ENCODE results near the gene GGA1. TPM values are rescaled to one million over a fixed set of nuclear protein-coding genes. Genes with fewer than 3 reads are reported as not detected.

GGA1 gene
- total and polyA plus RNA-seq, 2 of the 4 experiments (the other 2 are of a cell fraction) = 17.2 to 48.5 TPM

DNA sequence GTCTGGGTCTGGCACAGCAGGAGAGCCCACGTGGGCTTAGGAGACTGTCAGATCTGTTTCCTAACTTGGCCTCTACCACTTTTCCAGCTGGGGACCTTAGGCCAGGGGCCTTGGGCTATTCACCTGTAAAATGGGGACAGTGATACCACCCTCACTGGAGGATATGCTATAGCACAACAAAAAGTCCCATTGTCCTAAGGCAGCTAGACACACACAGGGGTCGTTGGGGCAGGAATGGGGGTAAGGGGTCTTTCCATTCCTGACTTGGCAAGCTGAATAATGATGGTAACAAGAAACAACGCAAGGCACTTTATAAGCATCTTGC lies 28.3 kb downstream of the GGA1 start:
- Histone ChIP-seq H3K18ac (ENCODE audit: low read depth, low read length) (no peak overlapping the region), H2BK20ac (ENCODE audit: low read depth, low read length) (0 out of 2 replicates have a peak overlapping the region, but pooled peaks have one; percentile 16), H2BK15ac (ENCODE audit: low read depth, low read length) (no peak overlapping the region), H2AK5ac (ENCODE audit: low read depth, low read length) (0 out of 2 replicates have a peak overlapping the region, but pooled peaks have one; percentile 17), H2AFZ (replicated peaks; ENCODE audit: low read length, poor library complexity) (peak overlapping the region; percentile 74), H4K91ac (ENCODE audit: insufficient read depth, low read depth, low read length) (no peak overlapping the region), H2BK5ac (ENCODE audit: low read depth, low read length, poor library complexity, severe bottlenecking) (no peak overlapping the region), H3K4me3 (ENCODE audit: insufficient read depth, low read depth, low read length) (no peak overlapping the region), H3K4me2 (ENCODE audit: low read depth, low read length) (no peak overlapping the region), H3K9me3 (ENCODE audit: control insufficient read depth, insufficient read depth, low read length) (no peaks in the 10 kb centered on the region), H3K9me1 (ENCODE audit: insufficient read depth, low read length) (peaks cover 19% of the 10 kb centered on the region), H3K79me1 (ENCODE audit: low read depth in 1 of 2, low read length in 2 of 2) (peaks cover 0 to 70% of the 10 kb centered on the region in 2 experiments; a peak in 3 of 4 replicates), H2BK120ac (ENCODE audit: low read depth, low read length) (no peak overlapping the region), H2AK9ac (replicated peaks; ENCODE audit: low read depth, low read length, poor library complexity) (peak overlapping the region; percentile 89), H3K27me3 (ENCODE audit: control insufficient read depth, insufficient read depth, low read length) (no peaks in the 10 kb centered on the region), H3K56ac (ENCODE audit: extremely low read depth, insufficient read depth, low read length) (no peak overlapping the region), H3K4me1 (ENCODE audit: control insufficient read depth, insufficient read depth, low read length) (peaks cover 48% of the 10 kb centered on the region), H4K8ac (ENCODE audit: low read depth in 2 of 2, low read length in 2 of 2) (no peak overlapping the region), H3K4ac (ENCODE audit: low read depth, low read length) (peak overlapping the region; percentile 46), H3K27ac (ENCODE audit: insufficient read depth, low read length) (no peak overlapping the region), H3K14ac (replicated peaks; ENCODE audit: low read depth, low read length) (0 out of 2 replicates have a peak overlapping the region, but pooled peaks have one; percentile 17), H4K5ac (ENCODE audit: low read depth, low read length) (no peak overlapping the region), H3K9ac (ENCODE audit: low read depth, low read length) (no peak overlapping the region), H4K20me1 (ENCODE audit: insufficient read depth, low read length) (no peaks in the 10 kb centered on the region), H3K36me3 (ENCODE audit: control insufficient read depth, insufficient read depth, low read length) (peaks cover 10% of the 10 kb centered on the region; the same call in 1 of the 2 replicates), H3K23ac (ENCODE audit: low read depth, low read length) (no peak overlapping the region)
- no peak for DNase-seq
- dilution Hi-C loops (cut with HindIII; ENCODE audit: low sequenced_read_pairs, unreplicated experiment) = no loop called here
- intact Hi-C loops (cut with micrococcal nuclease) = no loop called here
- ChIA-PET CTCF (interaction anchor here (1.0 to 1.4 kb wide), 2 partner anchors 21 to 49 kb away, joined by 4 to 5 read pairs; partner anchors contain the start of genes NOL12 and PDXP), POLR2A (ENCODE audit: unreplicated experiment) (no interaction called here)
- no TSS peak for BruUV-seq (replicated peaks)
- ATAC-seq (ENCODE audit: low read depth) = no peak
- WGBS, 2 experiments (ENCODE audit: extremely low coverage in 2 of 2, insufficient read length in 1 of 2) = no CpG with 5 or more reads among the region's 3 CpGs
- TF ChIP-seq USF2 (IDR thresholded peaks at IDR 0.05; ENCODE audit: low read depth, low read length) (peak; percentile 51; the same call in 1 of the 2 replicates), MXI1 (IDR thresholded peaks at IDR 0.05; ENCODE audit: borderline replicate concordance, low read depth, low read length) (peak; percentile 67; the same call in 1 of the 2 replicates), CEBPB (IDR thresholded peaks at IDR 0.05; ENCODE audit: low read depth, low read length) (no peak)
- in situ Hi-C loops (cut with MboI; ENCODE audit: low sequenced_read_pairs) = no loop called here

Data from IMR-90 (cell line).